LNCAP (cell line): ENCODE results near the gene NEFH.

ENCODE experiments used
- TF ChIP-seq, protein P1 (sequence below): fragments of 450-650 bp; IDR thresholded peaks from 2 replicates; pipeline ENCODE4 v1.5.1; 2017; ENCODE audit warnings: mild to moderate bottlenecking

The NEFH gene

DNA sequence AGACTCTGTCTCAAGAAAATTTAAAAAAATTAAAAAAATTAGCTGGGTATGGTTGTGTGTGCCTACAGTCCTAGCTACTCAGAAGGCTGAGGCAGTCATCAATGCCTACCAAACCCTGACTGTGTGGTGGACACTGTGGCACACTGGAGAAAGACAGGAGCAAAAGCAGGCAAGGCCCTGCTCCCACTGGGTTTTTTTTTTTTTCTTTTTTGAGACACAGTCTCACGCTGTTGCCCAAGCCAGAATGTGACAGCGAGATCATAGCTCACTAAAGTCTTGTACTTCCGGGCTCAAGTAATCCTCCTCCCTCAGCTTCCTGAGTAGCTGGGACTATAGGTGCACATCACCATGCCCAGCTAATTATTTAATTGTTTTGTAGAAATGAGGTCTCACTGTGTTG is 4.6 kb downstream of the NEFH start:
- TF ChIP-seq, protein P1, sequence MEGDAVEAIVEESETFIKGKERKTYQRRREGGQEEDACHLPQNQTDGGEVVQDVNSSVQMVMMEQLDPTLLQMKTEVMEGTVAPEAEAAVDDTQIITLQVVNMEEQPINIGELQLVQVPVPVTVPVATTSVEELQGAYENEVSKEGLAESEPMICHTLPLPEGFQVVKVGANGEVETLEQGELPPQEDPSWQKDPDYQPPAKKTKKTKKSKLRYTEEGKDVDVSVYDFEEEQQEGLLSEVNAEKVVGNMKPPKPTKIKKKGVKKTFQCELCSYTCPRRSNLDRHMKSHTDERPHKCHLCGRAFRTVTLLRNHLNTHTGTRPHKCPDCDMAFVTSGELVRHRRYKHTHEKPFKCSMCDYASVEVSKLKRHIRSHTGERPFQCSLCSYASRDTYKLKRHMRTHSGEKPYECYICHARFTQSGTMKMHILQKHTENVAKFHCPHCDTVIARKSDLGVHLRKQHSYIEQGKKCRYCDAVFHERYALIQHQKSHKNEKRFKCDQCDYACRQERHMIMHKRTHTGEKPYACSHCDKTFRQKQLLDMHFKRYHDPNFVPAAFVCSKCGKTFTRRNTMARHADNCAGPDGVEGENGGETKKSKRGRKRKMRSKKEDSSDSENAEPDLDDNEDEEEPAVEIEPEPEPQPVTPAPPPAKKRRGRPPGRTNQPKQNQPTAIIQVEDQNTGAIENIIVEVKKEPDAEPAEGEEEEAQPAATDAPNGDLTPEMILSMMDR, result no peak

DNA sequence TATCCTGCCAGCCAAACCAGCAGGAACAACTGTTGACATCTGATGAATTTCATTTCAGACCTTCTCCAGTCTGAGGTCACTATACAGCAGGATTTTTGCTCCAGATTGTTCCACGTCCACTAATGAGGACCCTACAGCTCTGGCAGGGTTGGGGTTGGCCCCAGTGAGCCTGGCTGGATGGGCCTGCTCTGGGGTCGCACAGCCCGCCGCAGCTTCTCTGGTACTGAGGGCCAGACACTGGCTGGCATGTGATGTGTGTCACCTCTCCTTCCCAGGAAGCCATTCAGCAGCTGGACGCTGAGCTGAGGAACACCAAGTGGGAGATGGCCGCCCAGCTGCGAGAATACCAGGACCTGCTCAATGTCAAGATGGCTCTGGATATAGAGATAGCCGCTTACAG is 5.4 kb downstream of the NEFH start:
- TF ChIP-seq, protein P1, result no peak

DNA sequence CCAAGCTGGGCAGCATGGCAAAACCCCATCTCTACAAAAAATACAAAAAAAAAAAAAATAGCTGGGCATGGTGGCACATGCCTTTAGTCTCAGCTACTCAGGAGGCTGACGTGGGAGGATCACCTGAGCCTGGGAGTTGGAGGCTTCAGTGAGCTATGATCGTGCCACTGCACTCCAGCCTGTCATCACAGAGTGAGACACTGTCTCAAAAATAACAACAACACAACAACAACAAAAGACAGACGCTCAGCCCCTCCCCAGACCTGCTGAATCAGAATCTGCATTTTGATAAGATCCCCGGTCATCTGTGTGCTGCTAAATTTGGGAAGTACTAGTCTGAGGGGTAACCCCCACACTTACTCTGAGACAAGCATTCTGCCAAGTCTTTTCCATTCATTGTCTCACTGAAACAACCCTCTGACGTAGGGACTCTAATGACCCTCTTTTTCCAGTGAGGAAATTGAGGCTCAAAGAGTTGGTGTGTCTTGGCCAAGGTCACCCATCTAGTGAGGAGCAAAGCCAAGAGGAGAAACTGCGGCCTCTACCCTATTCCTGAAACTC is 7.5 kb downstream of the NEFH start:
- TF ChIP-seq, protein P1, result no peak

DNA sequence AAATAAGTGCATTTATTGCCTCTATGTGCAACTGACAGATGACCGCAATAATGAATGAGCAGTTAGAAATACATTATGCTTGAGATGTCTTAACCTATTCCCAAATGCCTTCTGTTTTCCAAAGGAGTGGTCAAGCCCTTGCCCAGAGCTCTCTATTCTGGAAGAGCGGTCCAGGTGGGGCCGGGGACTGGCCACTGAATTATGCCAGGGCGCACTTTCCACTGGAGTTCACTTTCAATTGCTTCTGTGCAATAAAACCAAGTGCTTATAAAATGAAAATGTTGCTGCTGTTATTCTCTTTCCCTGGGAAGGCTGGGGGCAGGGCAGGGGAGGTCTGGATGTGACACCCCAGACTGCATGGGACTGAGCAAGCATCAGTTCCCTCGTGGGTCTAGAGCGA is 11.0 kb downstream of the NEFH start:
- TF ChIP-seq, protein P1, result no peak

DNA sequence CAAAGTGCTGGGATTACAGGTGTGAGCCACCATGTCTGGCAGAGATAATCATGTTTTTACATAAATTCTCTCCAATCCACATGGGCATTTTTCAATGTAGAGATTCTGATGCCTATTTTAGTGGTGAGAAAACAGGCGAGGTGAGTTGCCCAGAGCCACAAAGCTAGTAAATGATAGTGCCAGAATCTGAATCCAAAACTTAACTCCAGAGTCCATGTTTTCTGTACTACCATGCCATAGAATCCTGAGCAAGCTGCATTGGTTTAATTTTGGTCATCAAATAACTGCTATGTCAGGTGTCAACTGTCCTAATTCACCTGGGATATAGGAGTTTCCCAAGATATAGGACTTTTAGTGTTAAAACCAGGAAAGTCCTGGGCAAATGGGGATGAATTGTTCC is 13.6 kb downstream of the NEFH start:
- TF ChIP-seq, protein P1, result no peak

DNA sequence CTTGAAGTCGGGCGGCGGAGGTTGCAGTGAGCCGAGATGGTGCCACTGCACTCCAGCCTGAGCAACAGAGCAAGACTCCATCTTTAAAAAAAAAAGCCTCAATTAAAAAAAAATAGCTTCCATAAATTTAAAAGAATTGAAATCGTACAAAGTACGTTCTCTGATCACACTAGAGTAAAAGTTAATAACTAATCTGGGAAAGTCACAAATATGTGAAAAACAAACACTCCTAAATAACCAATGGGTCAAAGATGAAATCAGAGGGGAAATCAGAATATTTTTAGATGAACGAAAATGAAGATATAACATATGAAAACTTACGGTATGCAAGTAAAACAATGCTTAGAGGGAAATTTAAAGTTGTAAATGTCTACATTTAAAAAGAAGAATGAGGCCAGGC is 19.8 kb downstream of the NEFH start:
- TF ChIP-seq, protein P1, result no peak

DNA sequence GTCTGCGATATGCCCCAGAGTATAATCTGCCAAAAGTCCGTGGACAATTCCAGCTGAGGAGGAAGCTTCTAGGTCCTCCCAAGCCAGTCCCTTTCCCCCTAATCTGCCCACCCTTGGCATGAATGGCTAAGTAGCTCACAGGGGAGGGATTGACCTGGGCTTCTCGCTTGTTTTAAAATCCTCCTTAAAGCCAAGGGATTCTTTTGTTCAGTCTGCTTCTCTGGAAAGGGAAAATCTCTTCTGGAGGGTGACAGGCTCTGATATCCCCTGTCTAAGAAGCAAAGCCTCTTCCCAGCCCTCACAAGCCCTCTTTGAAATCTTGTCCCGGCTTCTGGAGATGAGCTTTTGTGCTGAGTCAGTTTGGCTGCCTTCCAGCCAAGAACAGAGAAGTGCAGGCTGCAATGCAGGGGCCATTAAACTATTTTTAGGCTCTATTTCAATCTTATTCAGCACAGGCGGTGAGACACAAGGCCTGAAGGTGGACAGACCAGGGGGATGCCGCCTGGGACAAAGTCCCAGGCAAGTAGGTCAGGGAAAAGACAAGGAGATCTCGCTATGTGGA is 23.9 kb downstream of the NEFH start:
- TF ChIP-seq, protein P1, result no peak

DNA sequence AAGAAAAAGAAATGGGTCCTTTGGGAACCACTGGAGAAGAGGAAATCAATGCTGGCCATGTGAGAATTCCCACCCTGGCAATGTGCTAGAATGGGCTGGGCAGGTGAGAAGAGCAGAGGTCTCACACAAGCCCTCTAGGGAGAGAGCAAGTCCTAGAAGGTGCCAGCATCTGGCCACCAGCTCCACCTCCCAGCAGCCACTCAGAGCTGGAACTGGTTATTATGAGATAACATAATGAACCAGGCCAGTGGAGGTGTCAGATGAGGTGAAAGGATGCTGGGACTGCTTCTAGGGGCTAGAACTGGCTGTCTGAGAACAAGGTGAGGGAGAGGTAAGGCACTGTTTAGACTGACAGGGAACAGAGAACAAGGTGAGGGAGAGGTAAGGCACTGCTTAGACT is 29.3 kb downstream of the NEFH start:
- TF ChIP-seq, protein P1, result no peak
